IPS-20b (cell line): ENCODE results near the gene INSIG2.

ENCODE experiments used
- H3K27ac ChIP-seq: one replicate; pipeline ENCODE4 v1.5.1; 2013; ENCODE audit warnings: low read length
- H3K27me3 ChIP-seq: 2 replicates; pipeline ENCODE4 v1.6.1; 2013; ENCODE audit warnings: mild to moderate bottlenecking, low read length, inconsistent platforms; ENCODE audit not compliant: insufficient read depth
- H3K36me3 ChIP-seq: 2 replicates; pipeline ENCODE4 v1.6.1; 2013; ENCODE audit warnings: low read depth, mild to moderate bottlenecking, inconsistent platforms, low read length, moderate library complexity; ENCODE audit not compliant: insufficient read depth
- H3K4me1 ChIP-seq: 2 replicates; pipeline ENCODE4 v1.6.1; 2013; ENCODE audit warnings: mild to moderate bottlenecking, control low read depth, inconsistent platforms, low read length, moderate library complexity; ENCODE audit not compliant: insufficient read depth
- H3K4me3 ChIP-seq: 2 replicates; pipeline ENCODE4 v1.5.1; 2013; ENCODE audit warnings: mild to moderate bottlenecking, low read length, inconsistent platforms
- H3K9ac ChIP-seq: 2 replicates; pipeline ENCODE4 v1.6.1; 2013; ENCODE audit warnings: low read depth, mild to moderate bottlenecking, inconsistent platforms, low read length, moderate library complexity
- H3K9me3 ChIP-seq: 2 replicates; pipeline ENCODE4 v1.6.1; 2013; ENCODE audit warnings: mild to moderate bottlenecking, low read depth, low read length, inconsistent platforms; ENCODE audit not compliant: insufficient read depth

Gene INSIG2

DNA sequence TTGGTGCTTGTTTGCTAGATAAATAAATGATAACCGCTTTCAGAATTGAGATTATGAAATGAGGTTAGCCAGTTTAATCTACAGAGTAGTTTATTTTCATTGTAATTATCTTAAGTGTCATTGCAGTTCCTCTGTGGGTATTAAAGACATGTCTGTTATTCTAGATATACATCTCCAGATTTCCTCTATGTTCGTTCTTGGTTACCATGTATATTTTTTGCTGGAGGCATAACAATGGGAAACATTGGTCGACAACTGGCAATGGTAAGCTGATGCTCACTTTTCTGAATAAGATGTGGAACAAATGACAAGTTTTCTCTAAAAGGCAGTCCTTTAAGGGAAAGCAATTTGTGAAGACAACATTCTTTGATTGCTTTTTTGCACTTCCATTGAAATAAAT lies 18.7 kb downstream of the INSIG2 start:
- Histone ChIP-seq H3K9me3 (no peaks in the 10 kb centered on the region), H3K27ac (no peak overlapping the region), H3K27me3 (no peaks in the 10 kb centered on the region), H3K4me1 (no peaks in the 10 kb centered on the region), H3K36me3 (peaks cover 30% of the 10 kb centered on the region), H3K9ac (no peak overlapping the region), H3K4me3 (no peak overlapping the region)

DNA sequence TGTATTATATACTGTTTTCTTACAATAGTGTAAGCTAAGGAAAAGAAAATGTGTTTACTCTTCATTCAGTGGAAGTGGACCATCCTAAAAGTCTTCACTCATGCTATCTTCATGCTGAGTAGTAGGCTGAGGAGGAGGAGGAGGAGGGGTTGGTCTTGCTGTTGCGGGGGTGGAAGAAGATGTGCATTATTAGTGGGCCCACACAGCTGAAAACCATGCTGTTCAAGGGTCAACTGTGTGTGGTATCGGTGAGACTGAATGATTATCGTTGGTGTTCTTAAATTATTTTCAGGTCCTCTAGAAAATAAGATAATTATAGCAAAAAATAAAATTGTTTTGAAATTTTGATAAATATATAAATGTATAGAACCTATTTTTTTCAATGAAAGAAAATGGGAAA lies 22.0 kb downstream of the INSIG2 start:
- Histone ChIP-seq H3K27ac (no peak overlapping the region), H3K9ac (no peak overlapping the region), H3K4me3 (no peak overlapping the region), H3K27me3 (no peaks in the 10 kb centered on the region), H3K36me3 (peaks cover 19% of the 10 kb centered on the region), H3K9me3 (no peaks in the 10 kb centered on the region), H3K4me1 (no peaks in the 10 kb centered on the region)

DNA sequence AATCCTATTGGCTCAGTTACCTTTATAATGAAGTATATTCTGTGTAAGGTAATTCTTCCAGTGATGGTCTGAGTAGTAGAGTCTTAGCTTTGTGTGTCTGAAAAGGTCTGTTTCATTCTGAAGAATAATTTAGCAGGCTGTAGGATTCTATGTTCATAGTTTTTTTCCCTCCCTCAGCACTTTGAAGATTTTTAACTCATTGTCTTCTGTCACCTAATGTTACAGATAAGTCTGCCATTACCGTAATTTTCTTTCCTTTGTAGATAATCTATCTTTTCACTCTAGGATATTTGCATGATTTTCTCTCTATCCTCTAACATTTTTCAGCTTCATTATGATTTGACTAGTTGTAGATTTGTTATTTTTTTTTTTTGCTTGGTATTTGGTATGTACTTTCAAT lies 22.7 kb downstream of the INSIG2 start:
- Histone ChIP-seq H3K9ac (no peak overlapping the region), H3K27ac (no peak overlapping the region), H3K27me3 (no peaks in the 10 kb centered on the region), H3K4me1 (no peaks in the 10 kb centered on the region), H3K36me3 (peaks cover 19% of the 10 kb centered on the region), H3K9me3 (no peaks in the 10 kb centered on the region), H3K4me3 (no peak overlapping the region)

DNA sequence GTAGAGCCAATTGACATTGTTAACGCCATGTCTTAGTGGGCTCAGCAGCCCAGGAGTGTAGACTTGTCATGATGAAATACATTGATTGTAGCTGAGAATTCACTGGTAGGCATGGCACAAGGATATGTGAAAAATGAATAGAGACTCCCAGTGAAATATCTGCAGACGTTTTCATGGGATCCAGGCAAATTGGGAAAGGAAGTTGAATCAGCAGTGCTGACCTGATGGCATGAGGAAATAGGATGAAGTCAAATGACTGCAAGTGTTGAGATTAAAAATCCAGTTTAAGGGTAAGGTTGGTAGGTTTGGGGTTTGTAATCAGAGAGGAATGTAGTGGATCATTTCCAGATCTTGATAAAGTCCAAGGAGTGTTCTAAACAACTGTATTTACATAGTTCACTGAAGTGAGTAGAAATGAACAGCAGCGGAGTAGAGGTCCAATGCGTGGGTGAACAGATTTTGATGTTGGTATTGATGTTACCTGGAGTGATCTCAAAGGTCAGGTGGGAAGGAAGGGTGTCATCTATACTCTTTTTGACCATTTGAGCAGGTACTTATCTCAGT lies 24.6 kb downstream of the INSIG2 start:
- Histone ChIP-seq H3K27me3 (no peaks in the 10 kb centered on the region), H3K36me3 (peaks cover 5% of the 10 kb centered on the region), H3K4me1 (no peaks in the 10 kb centered on the region), H3K27ac (no peak overlapping the region), H3K4me3 (no peak overlapping the region), H3K9me3 (no peaks in the 10 kb centered on the region), H3K9ac (no peak overlapping the region)

DNA sequence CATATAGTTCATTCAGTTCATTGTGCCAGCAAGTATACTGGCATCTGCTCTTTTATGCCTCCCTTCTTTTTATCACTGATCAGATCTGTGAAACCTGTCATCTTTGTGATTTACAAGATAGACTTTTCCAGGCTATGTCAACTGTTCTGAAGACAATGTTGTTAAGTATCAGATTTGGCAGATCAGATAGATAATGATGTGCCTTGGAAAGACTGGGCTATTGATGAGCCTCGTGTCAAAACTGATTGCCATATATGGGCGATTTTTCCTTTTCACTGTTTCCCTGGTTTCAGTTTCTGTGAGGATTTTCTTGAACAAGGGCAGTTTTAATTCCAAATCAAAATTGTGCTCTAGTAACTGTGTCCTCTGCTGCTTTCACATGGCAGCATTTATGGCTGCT lies 26.6 kb downstream of the INSIG2 start:
- H3K9ac ChIP-seq = no peak overlapping the region

DNA sequence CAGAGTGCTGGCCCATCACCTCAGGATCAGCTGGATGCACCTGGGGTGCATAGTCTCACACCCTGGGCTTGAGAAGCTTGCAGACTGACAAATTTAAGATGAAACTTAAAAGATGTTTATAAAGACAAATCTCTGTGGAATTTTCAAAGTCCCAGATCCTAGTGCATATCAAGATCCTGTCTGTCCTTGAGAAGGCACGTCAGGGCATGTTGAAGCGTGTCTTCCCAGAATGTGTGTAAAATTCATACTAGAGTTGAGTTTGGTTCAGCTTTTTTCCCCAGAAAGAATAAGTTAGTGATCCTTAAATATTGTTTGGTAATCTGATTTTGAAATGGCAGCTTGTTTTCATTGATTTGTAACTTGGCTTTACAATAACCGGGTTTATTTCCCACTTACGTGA lies 27.5 kb downstream of the INSIG2 start:
- Histone ChIP-seq H3K27me3 (no peaks in the 10 kb centered on the region), H3K27ac (no peak overlapping the region), H3K36me3 (no peaks in the 10 kb centered on the region), H3K4me1 (no peaks in the 10 kb centered on the region), H3K9ac (no peak overlapping the region), H3K4me3 (no peak overlapping the region), H3K9me3 (no peaks in the 10 kb centered on the region)

More for the DNA sequence above, 26.6 kb downstream of the INSIG2 start:
- Histone ChIP-seq H3K9me3 (no peaks in the 10 kb centered on the region), H3K27me3 (no peaks in the 10 kb centered on the region), H3K4me3 (no peak overlapping the region), H3K4me1 (no peaks in the 10 kb centered on the region), H3K36me3 (no peaks in the 10 kb centered on the region), H3K27ac (no peak overlapping the region)

DNA sequence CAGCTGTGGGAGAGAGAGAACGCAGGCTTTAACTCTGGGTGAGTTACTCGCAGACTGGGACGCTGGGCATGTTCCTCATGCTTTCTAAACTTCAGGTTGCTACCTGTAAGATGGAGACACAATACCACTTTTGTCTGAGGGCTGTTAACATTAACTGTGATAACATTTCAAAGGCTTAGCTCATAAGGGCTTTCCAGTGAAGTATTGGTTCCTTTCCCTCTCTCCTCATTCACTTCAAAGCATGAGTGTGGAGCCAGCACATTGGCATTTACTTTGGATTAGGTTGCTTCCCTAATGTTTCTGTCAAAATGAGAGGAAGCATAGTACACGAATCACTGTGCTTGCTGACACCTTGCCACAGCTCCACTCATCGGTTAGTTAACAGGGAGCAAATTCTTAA lies 30.2 kb downstream of the INSIG2 start:
- Histone ChIP-seq H3K27me3 (no peaks in the 10 kb centered on the region), H3K4me1 (0 out of 2 replicates have a peak, but pooled peaks cover 4% of the 10 kb centered on the region), H3K27ac (no peak overlapping the region), H3K4me3 (no peak overlapping the region), H3K36me3 (no peaks in the 10 kb centered on the region), H3K9ac (no peak overlapping the region), H3K9me3 (no peaks in the 10 kb centered on the region)

DNA sequence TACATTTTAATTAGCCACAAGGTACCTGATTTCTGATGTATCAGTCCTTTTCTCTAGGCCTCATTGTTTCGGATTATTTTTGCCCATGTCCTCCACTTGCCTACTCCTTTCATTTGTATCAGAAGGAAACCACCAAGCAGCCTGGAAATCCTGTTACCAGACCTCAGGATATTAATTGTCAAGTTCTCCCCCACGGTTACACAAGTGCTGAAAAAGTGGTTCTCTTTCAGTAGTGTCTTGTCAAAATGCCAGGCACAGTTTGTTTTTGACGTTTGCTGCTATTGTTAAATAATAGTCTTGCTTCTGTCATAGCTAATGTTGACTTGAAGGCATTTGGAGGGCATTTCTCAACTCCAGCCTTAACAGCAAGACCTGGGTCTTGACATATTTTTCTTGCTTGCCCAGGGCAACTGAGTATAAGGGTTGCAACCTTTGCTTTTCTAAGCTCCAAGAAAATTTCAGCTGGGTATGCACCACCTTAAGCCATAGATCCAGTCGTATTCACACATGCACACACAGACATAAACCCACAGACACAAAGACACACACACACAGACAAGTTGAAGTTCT lies 31.0 kb downstream of the INSIG2 start:
- H3K4me3 ChIP-seq = no peak overlapping the region
- no peaks in the 10 kb centered on the region for H3K36me3 ChIP-seq
- 0 out of 2 replicates have a peak, but pooled peaks cover 4% of the 10 kb centered on the region for H3K4me1 ChIP-seq
- H3K9me3 ChIP-seq = no peaks in the 10 kb centered on the region
- no peaks in the 10 kb centered on the region for H3K27me3 ChIP-seq
- H3K9ac ChIP-seq = no peak overlapping the region
- H3K27ac ChIP-seq = no peak overlapping the region

DNA sequence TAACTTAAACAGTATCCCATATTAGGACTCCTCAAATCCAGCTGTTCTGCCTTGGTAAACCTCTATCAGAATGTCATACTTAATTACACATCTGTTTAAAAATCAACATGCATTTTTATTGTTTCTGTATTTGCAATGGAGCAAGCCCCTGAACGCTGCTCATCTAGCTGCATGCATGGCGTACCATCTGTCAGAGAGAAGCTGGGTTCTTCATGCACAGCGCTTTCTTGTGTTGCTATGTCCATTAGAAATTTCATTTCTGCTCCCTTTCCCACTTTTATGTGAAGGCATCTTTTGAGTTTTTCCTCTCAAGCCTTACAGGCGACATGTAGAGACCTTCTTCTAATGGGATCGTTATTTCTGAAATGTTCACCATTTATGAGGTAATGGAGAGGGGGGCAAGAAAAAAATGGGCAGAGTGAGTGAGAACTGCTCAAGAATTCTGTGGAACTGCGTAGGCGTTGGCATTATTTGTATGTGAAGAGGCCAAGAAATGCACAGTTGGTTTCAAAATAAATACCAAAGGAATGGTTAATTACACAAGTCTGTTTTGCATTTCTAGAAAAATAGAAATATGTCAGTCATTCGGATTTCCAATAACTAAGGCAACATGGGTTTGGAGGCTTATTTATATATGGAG lies 31.6 kb downstream of the INSIG2 start:
- Histone ChIP-seq H3K27ac (no peak overlapping the region), H3K9me3 (no peaks in the 10 kb centered on the region), H3K4me3 (no peak overlapping the region), H3K4me1 (0 out of 2 replicates have a peak, but pooled peaks cover 4% of the 10 kb centered on the region), H3K36me3 (no peaks in the 10 kb centered on the region), H3K27me3 (no peaks in the 10 kb centered on the region), H3K9ac (no peak overlapping the region)

DNA sequence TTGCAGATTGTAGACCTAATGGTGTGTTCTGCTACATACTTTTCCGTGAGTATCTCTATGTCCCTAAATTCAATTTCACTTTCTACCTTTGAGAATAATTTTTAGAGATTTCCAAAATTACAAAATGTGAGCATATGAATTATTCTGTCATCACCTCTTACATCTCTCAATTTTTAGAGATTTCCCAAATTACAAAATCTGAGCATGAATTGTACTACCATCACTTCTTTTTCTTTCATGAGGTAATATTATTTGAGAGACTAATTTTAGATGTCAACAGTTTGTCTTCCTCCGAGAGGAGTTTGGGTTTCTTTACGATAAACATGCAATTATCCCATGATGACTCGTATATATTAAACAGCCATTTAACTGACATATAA lies 32.1 kb downstream of the INSIG2 start:
- no peak overlapping the region for H3K9ac ChIP-seq
- H3K4me3 ChIP-seq = no peak overlapping the region
- no peaks in the 10 kb centered on the region for H3K36me3 ChIP-seq
- 0 out of 2 replicates have a peak, but pooled peaks cover 4% of the 10 kb centered on the region for H3K4me1 ChIP-seq
- H3K27me3 ChIP-seq = no peaks in the 10 kb centered on the region
- H3K27ac ChIP-seq = no peak overlapping the region
- no peaks in the 10 kb centered on the region for H3K9me3 ChIP-seq

DNA sequence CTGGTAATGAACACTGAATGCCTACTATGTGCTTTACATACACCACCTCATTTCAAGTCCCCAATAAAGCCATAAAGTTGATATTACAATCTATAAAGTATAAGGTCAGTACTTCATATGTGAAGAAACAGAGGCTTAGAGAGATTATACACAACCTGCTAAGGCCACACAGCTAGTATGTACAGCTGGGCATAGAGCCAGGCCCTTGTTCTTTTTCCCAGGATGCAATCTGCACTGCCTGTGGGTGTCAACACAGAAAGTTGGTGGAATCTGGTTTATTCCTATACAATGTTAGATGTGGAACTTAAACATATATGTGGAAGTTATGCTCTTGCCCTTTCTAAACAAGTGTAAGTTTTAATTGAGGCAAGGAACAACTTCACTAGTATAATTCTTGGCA lies 32.8 kb downstream of the INSIG2 start:
- Histone ChIP-seq H3K36me3 (no peaks in the 10 kb centered on the region), H3K9me3 (no peaks in the 10 kb centered on the region), H3K27ac (no peak overlapping the region), H3K27me3 (no peaks in the 10 kb centered on the region), H3K4me3 (no peak overlapping the region), H3K9ac (no peak overlapping the region), H3K4me1 (0 out of 2 replicates have a peak, but pooled peaks cover 4% of the 10 kb centered on the region)

DNA sequence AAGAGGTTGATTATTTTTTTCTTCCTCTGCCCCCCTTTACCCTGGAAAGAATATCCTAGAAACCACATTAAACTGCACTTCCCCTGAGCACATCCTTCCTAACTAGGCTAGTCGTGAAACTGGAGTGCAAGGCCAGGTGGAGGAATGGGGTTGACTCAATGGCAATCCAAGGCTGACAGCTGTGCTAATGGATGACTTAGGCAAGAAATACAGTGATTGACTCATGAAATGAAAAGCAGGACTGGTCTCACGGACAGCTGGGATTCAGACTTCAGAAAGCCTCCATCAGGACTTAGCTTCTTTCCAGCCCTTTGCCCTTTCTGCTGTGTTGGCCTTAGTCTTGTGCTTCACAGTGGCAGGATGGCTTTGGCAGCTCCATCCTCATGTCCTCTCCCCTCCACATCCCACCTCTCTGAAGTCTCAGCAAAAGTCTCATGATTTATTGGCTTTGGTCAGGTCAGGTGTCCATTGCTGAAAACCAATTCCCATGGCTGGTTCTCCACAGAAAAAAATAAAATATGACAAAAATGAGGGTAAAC lies 33.8 kb downstream of the INSIG2 start:
- Histone ChIP-seq H3K27ac (no peak overlapping the region), H3K9ac (no peak overlapping the region), H3K27me3 (no peaks in the 10 kb centered on the region), H3K36me3 (no peaks in the 10 kb centered on the region), H3K9me3 (no peaks in the 10 kb centered on the region), H3K4me1 (0 out of 2 replicates have a peak, but pooled peaks cover 4% of the 10 kb centered on the region), H3K4me3 (no peak overlapping the region)
